ENCODE data around the gene ANO8. TPM values are rescaled to one million over a fixed set of nuclear protein-coding genes. Genes with fewer than 3 reads are reported as not detected.

The ANO8 gene
- total RNA-seq, 1 experiment from 2014 or later: 21.9 TPM

GRCh38 chr19:17357078-17357666 is 22.5 kb upstream of the ANO8 start:
- no peak overlapping the region for H3K18ac ChIP-seq (ENCODE audit: insufficient read length, low read depth, low read length)
- no CpG with 5 or more reads among the region's 7 CpGs for WGBS (ENCODE audit: extremely low coverage, insufficient read length, low lambda C conversion rate)
- no peak overlapping the region for H2AK5ac ChIP-seq (ENCODE audit: insufficient read length, low read length)
- Mint-ChIP-seq H3K9me3 (no peaks in the 10 kb centered on the region; a peak in 1 of 5 replicates), H3K27ac (no peak overlapping the region), H3K36me3 (ENCODE audit: insufficient read depth in 1 of 3, low read depth in 3 of 3) (no peaks in the 10 kb centered on the region), H3K4me3 (no peak overlapping the region), H3K4me1 (peaks cover 6 to 8% of the 10 kb centered on the region in 2 experiments), H3K27me3 (ENCODE audit: low read depth) (no peaks in the 10 kb centered on the region; the same call in none of the 2 replicates)
- no peak overlapping the region for H3K56ac ChIP-seq (ENCODE audit: insufficient read length, low read depth, low read length)
- TF ChIP-seq, protein P1, sequence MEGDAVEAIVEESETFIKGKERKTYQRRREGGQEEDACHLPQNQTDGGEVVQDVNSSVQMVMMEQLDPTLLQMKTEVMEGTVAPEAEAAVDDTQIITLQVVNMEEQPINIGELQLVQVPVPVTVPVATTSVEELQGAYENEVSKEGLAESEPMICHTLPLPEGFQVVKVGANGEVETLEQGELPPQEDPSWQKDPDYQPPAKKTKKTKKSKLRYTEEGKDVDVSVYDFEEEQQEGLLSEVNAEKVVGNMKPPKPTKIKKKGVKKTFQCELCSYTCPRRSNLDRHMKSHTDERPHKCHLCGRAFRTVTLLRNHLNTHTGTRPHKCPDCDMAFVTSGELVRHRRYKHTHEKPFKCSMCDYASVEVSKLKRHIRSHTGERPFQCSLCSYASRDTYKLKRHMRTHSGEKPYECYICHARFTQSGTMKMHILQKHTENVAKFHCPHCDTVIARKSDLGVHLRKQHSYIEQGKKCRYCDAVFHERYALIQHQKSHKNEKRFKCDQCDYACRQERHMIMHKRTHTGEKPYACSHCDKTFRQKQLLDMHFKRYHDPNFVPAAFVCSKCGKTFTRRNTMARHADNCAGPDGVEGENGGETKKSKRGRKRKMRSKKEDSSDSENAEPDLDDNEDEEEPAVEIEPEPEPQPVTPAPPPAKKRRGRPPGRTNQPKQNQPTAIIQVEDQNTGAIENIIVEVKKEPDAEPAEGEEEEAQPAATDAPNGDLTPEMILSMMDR (conservative IDR thresholded peaks at IDR 0.05): no peak
- no peak overlapping the region for H4K8ac ChIP-seq (replicated peaks; ENCODE audit: insufficient read length, low read depth, low read length)
- H3K27me3 ChIP-seq (ENCODE audit: insufficient read depth, low read length): no peaks in the 10 kb centered on the region
- no peaks in the 10 kb centered on the region for H3K4me1 ChIP-seq (ENCODE audit: insufficient read depth, low read length)
- no peak overlapping the region for H3K23ac ChIP-seq (ENCODE audit: insufficient read length, low read depth, low read length)
- no peak overlapping the region for H3K9ac ChIP-seq (ENCODE audit: extremely low read depth, insufficient read length, low read length)
- no peaks in the 10 kb centered on the region for H3K79me2 ChIP-seq (ENCODE audit: insufficient read depth, low read length)
- no peak overlapping the region for H3T11ph ChIP-seq (ENCODE audit: low read length)
- no peaks in the 10 kb centered on the region for H3K23me2 ChIP-seq (ENCODE audit: insufficient read length, low read depth, low read length, poor library complexity, severe bottlenecking)
- no peak overlapping the region for H2AFZ ChIP-seq (ENCODE audit: low read length)
- no peak overlapping the region for H3K4ac ChIP-seq (ENCODE audit: low read depth, low read length)
- H2BK12ac ChIP-seq (ENCODE audit: insufficient read length, low read depth, low read length): no peak overlapping the region
- no peak for DNase-seq
- no peaks in the 10 kb centered on the region for H3K9me3 ChIP-seq (ENCODE audit: control insufficient read depth, low read depth, low read length)
- no peak overlapping the region for H3K14ac ChIP-seq (ENCODE audit: insufficient read depth, low read length)
- H4K91ac ChIP-seq (ENCODE audit: insufficient read length, low read depth, low read length): no peak overlapping the region
- H2BK120ac ChIP-seq (ENCODE audit: low read depth, low read length, poor library complexity, severe bottlenecking): no peak overlapping the region
- no peaks in the 10 kb centered on the region for H3K79me1 ChIP-seq (ENCODE audit: insufficient read depth, low read depth, low read length, poor library complexity, severe bottlenecking)
- no peak overlapping the region for H3K4me2 ChIP-seq (ENCODE audit: insufficient read depth, insufficient read length, low read length)
- no peak overlapping the region for H2BK20ac ChIP-seq (ENCODE audit: low read depth, low read length, poor library complexity, severe bottlenecking)
- no peaks in the 10 kb centered on the region for H4K20me1 ChIP-seq (ENCODE audit: control insufficient read depth, insufficient read depth, insufficient read length)
- H4K5ac ChIP-seq (ENCODE audit: insufficient read length, low read depth, low read length): no peak overlapping the region
- H2BK15ac ChIP-seq (ENCODE audit: low read depth, low read length): no peak overlapping the region
- H3K27ac ChIP-seq (ENCODE audit: insufficient read length, low read depth, low read length): no peak overlapping the region
- no peak overlapping the region for H2BK5ac ChIP-seq (ENCODE audit: insufficient read length, low read length)
